Hepatocyte (in vitro differentiated cells): Measurements from ENCODE around the gene CDCP1. TPM values are rescaled to one million over a fixed set of nuclear protein-coding genes. Genes with fewer than 3 reads are reported as not detected.

Experiments used
- DNase-seq: peaks from one replicate; pipeline ENCODE4 v3.0.0-alpha.2; 2016; ENCODE audit warnings: low spot score
- H2AFZ ChIP-seq: fragments of 200-600 bp; sonication (generic); 2 replicates; pipeline ENCODE4 v1.6.0; 2016; ENCODE audit warnings: antibody characterized with exemption, mild to moderate bottlenecking
- H3K27ac ChIP-seq: fragments of 200-600 bp; sonication (generic); 2 replicates; pipeline ENCODE4 v1.5.1; 2016; ENCODE audit warnings: mild to moderate bottlenecking
- H3K27me3 ChIP-seq: fragments of 200-600 bp; sonication (generic); 2 replicates; pipeline ENCODE4 v1.6.1; 2016
- H3K36me3 ChIP-seq: fragments of 200-600 bp; sonication (generic); replicated peaks from 2 replicates; pipeline ENCODE4 v1.5.1; 2016; ENCODE audit warnings: low read depth; ENCODE audit not compliant: insufficient read depth
- H3K4me1 ChIP-seq: fragments of 200-600 bp; sonication (generic); 2 replicates; pipeline ENCODE4 v1.5.1; 2016; ENCODE audit warnings: mild to moderate bottlenecking, moderate library complexity; ENCODE audit not compliant: insufficient read depth
- H3K4me2 ChIP-seq: fragments of 200-600 bp; sonication (generic); 2 replicates; pipeline ENCODE4 v1.6.0; 2016
- H3K4me3 ChIP-seq: fragments of 200-600 bp; sonication (generic); 2 replicates; pipeline ENCODE4 v1.5.1; 2016; ENCODE audit warnings: mild to moderate bottlenecking
- H3K79me2 ChIP-seq: fragments of 200-600 bp; sonication (generic); 2 replicates; pipeline ENCODE4 v1.6.0; 2017; ENCODE audit warnings: mild to moderate bottlenecking
- H3K9me2 ChIP-seq: fragments of 200-600 bp; sonication (generic); replicated peaks from 2 replicates; pipeline ENCODE4 v1.6.0; 2017; ENCODE audit warnings: mild to moderate bottlenecking; ENCODE audit not compliant: insufficient read depth
- H3K9me3 ChIP-seq: fragments of 200-600 bp; sonication (generic); 2 replicates; pipeline ENCODE4 v1.5.1; 2016; ENCODE audit warnings: low read depth, mild to moderate bottlenecking
- H4K20me1 ChIP-seq: fragments of 200-600 bp; sonication (generic); 2 replicates; pipeline ENCODE4 v1.6.0; 2016; ENCODE audit warnings: mild to moderate bottlenecking; ENCODE audit not compliant: insufficient read depth, poor library complexity, severe bottlenecking
- CTCF ChIP-seq: fragments of 200-600 bp; sonication (generic); IDR thresholded peaks from 2 replicates; pipeline ENCODE4 v1.5.1; 2016; ENCODE audit warnings: antibody characterized with exemption, mild to moderate bottlenecking; ENCODE audit not compliant: poor library complexity
- EZH2 ChIP-seq: fragments of 200-600 bp; sonication (generic); IDR thresholded peaks from 2 replicates; pipeline ENCODE4 v1.6.1; 2016; ENCODE audit warnings: antibody characterized with exemption, mild to moderate bottlenecking, borderline replicate concordance
- EZH2phosphoT487 ChIP-seq: fragments of 200-600 bp; sonication (generic); IDR thresholded peaks from one replicate; pipeline ENCODE4 v1.6.1; 2018; ENCODE audit warnings: antibody characterized with exemption, mild to moderate bottlenecking, low read depth, moderate library complexity; ENCODE audit not compliant: unreplicated experiment, severe bottlenecking
- WGBS: methylation state at CpG from one replicate; pipeline ENCODE4 v1.1.6; 2016; ENCODE audit warnings: low lambda C conversion rate; ENCODE audit errors: missing lambda C conversion rate; 5-methylcytosine and 5-hydroxymethylcytosine counted together
- polyA plus RNA-seq: library from polyadenylated mRNA; unstranded; fragments of >200 nt; fragmentation: Nextera tagmentation; extraction: Ambion mirVana; gene quantifications from 2 replicates; pipeline ENCODE4 v1.2.1, GENCODE V29; 2016
- total RNA-seq: library from RNA; depleted of rRNA; stranded (reverse); fragments of >200 nt; gene quantifications from 2 replicates; pipeline ENCODE4 v1.2.3, GENCODE V29; 2014

The CDCP1 gene
- total and polyA plus RNA-seq, 2 experiments from 2014 or later = 4.8 to 7.0 TPM

- Histone ChIP-seq H4K20me1 (no peaks in the 10 kb centered on the region), H3K4me3 (no peak overlapping the region), H3K36me3 (no peaks in the 10 kb centered on the region), H3K79me2 (no peaks in the 10 kb centered on the region), H3K27me3 (no peaks in the 10 kb centered on the region), H3K4me1 (peaks cover 11% of the 10 kb centered on the region), H3K27ac (no peak overlapping the region), H2AFZ (no peak overlapping the region), H3K4me2 (no peak overlapping the region), H3K9me3 (no peaks in the 10 kb centered on the region), H3K9me2 (no peaks in the 10 kb centered on the region)
- TF ChIP-seq EZH2phosphoT487 = no peak
- no peak for TF ChIP-seq CTCF
- TF ChIP-seq EZH2 = no peak
- DNase-seq = no peak
- WGBS = 87% methylated on average over 3 of the region's 6 CpGs
These were observed 94.5 kb downstream of the CDCP1 start for GRCh38 chr3:45051685-45052084.

GRCh38 chr3:45049807-45050206 is 96.4 kb downstream of the CDCP1 start:
- Histone ChIP-seq H3K4me2 (no peak overlapping the region), H2AFZ (no peak overlapping the region), H3K79me2 (no peaks in the 10 kb centered on the region), H3K4me3 (no peak overlapping the region), H3K4me1 (peaks cover 3% of the 10 kb centered on the region), H3K27me3 (no peaks in the 10 kb centered on the region), H3K9me2 (no peaks in the 10 kb centered on the region), H3K36me3 (no peaks in the 10 kb centered on the region), H3K27ac (no peak overlapping the region), H4K20me1 (no peaks in the 10 kb centered on the region), H3K9me3 (no peaks in the 10 kb centered on the region)
- WGBS = 75% methylated on average over 4 of the region's 4 CpGs
- no peak for DNase-seq
- TF ChIP-seq EZH2phosphoT487 (no peak), CTCF (no peak), EZH2 (no peak)

- H3K79me2 ChIP-seq = no peaks in the 10 kb centered on the region
- H3K27ac ChIP-seq = no peak overlapping the region
- no peak for DNase-seq
- H3K4me3 ChIP-seq = no peak overlapping the region
- no peaks in the 10 kb centered on the region for H3K9me2 ChIP-seq
- H2AFZ ChIP-seq = no peak overlapping the region
- no peaks in the 10 kb centered on the region for H3K4me1 ChIP-seq
- H4K20me1 ChIP-seq = no peaks in the 10 kb centered on the region
- TF ChIP-seq EZH2 = no peak
- TF ChIP-seq EZH2phosphoT487 = no peak
- no peak for TF ChIP-seq CTCF
- no peaks in the 10 kb centered on the region for H3K36me3 ChIP-seq
- whole genome bisulfite sequencing = 65% methylated on average over 4 of the region's 4 CpGs
- no peaks in the 10 kb centered on the region for H3K9me3 ChIP-seq
- no peak overlapping the region for H3K4me2 ChIP-seq
- H3K27me3 ChIP-seq = no peaks in the 10 kb centered on the region
These were observed 97.9 kb downstream of the CDCP1 start for GRCh38 chr3:45048244-45048643.
